MM.1S (cell line): Measurements from ENCODE around the gene RAMP1.

Experiments
- CTCF ChIP-seq: fragments of 300-600 bp; sonication (generic); IDR thresholded peaks from 2 replicates; pipeline ENCODE4 v1.5.1; 2016; ENCODE audit warnings: antibody characterized with exemption, low read length, mixed read lengths
- EZH2 ChIP-seq: fragments of 300-600 bp; sonication (generic); optimal IDR thresholded peaks from 2 replicates; pipeline ENCODE3; 2017; ENCODE audit warnings: low read depth, mild to moderate bottlenecking, antibody characterized with exemption, low read length, mixed read lengths
- EZH2phosphoT487 ChIP-seq: fragments of 300-600 bp; sonication (generic); IDR thresholded peaks from 2 replicates; pipeline ENCODE4 v1.6.1; 2018; ENCODE audit warnings: antibody characterized with exemption, low read length

DNA sequence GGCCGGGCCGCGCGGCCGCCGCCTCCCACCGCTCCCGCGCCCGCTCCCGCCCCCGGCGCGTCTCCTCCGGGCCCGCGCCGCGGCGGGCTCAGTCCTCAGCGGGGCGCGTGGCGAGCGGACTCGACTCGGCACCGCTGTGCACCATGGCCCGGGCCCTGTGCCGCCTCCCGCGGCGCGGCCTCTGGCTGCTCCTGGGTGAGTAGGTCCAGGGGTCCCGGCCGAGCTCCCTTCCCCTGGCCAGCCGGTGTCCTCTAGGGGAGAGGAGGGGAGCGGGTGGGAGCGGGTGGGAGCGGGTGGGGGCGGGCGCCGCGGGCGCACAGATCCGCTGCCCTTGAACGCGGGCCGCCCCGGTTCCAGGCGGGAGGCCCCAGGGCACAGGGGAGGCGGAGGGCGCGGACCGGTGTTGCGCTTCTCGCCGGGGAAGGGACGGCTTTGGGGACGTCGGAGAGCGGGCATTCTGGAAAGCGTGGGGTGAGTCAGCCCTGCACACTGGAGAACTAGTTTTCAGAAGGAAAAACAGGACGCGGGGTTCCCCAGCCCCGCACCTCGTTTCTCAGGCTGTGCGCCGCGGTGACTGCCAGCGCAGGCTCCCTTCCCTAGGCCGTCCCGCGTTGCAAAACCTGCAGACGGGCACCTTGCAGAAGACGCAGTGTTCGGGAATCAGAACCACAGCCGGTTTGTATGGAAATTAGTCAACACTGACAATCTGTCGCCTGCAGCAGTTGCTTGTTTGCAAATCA, at the start of gene RAMP1:
- no peak for TF ChIP-seq CTCF
- no peak for TF ChIP-seq EZH2
- no peak for TF ChIP-seq EZH2phosphoT487
